Left ventricle myocardium superior (tissue), 1 donor: ENCODE measurements around the gene CGB2. TPM values are rescaled to one million over a fixed set of nuclear protein-coding genes. Genes with fewer than 3 reads are reported as not detected.
"Not testable (repeated sequence)": the region's sequence is repeated elsewhere in the genome, so short reads cannot be mapped to it uniquely, and the experiment has no call there.

Experiments used
- ATAC-seq: fragments of 200-7000 bp; cut with Tn5 transposase; one replicate; pipeline ENCODE4 v1.9.1; 2020; ENCODE audit warnings: mild to moderate bottlenecking, moderate library complexity
- DNase-seq: peaks from one replicate; pipeline ENCODE4 v3.0.0-alpha.2; 2020
- intact Hi-C: fragments of 100-400 bp; cut with micrococcal nuclease; formaldehyde crosslinking; loops from one replicate; pipeline ENCODE4 v1.11.0; 2022
- total RNA-seq: library from RNA; stranded (reverse); fragmentation: NEBNext Ultra II Directional; extraction: Animal tissue kit (Norgen Biotek cat#: 25700); gene quantifications from one replicate; pipeline ENCODE4 v1.2.1, GENCODE V29; 2021
- donor health status: DM: no; HTN: yes; CAD: no; lungs with severe emphysema.

Gene CGB2
- total RNA-seq, 1 donor from 2014 or later: not detected

DNA sequence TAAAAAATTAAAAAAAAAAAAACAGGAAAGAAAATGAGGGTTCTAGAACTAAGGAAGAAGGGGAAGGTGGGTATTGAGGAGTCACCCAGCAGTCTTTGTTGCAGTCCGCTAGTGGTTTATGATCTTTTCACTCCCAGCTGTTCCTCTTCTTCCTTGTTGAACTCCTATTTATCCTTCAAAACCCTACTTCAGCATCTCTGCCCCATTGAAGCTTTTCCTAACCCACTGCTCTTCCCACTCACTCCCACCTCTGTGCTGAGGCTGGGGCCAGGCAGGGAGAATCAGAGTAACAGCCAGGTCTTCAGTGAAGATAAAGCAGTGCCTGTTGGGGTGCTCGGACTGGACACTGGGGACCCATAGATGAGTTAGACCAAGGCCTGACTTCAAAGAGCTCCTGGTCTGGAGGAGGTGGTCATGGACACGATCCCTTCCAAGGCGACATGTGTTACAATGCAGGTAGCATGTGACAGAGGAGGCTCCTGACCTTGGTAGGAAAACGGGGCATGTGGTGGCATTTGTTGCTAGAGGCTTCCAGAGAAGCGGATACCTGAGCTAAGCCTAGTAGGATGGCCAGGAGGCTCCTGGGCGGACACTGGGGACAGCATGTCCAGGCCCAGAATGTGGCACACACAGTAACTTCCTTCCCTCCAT, 26.6 kb upstream of the CGB2 start:
- DNase-seq: no peak
- intact Hi-C loops: no loop called here
- ATAC-seq: no peak

DNA sequence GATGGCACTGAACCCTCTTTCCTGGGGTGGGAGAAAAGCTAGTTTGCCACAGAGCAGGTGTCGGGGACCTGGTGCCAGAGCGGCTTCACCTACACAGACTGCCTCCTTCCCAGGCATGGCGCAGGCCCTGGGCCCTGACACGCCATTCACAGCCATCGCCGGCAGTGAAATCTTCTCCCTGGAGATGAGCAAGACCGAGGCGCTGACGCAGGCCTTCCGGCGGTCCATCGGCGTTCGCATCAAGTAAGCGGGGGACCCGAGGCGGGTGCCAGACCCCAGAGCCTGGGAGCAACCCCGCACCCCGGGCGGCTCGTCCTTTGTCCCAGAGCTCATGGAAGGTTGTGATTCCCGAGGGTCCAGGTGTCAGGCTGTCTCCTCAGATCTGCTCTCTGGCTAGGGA, 24.8 kb upstream of the CGB2 start:
- ATAC-seq (no peak), DNase-seq (no peak)
- intact Hi-C loops: no loop called here

- intact Hi-C loops: no loop called here
- ATAC-seq (no peak), DNase-seq (no peak)
Observed at GRCh38 chr19:49009828-49010227, 21.9 kb upstream of the CGB2 start.

DNA sequence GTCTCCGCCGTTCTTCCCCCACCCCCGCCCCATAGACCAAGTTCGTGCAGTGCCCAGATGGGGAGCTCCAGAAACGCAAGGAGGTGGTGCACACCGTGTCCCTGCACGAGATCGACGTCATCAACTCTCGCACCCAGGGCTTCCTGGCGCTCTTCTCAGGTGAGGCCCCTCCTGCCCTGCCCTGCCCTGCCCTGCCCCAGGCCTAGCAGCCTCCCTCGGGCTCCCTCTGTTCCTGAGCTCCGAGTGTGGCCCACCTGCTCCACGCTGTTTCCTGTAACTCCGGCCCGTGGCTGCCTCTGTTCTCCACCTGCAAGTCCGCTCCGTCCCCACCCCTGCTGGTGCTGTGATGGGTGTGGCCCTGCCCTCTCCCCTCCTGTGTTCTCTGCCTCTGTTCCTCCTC, 21.2 kb upstream of the CGB2 start:
- intact Hi-C loops: no loop called here
- DNase-seq: no peak
- ATAC-seq: no peak

- DNase-seq (no peak), ATAC-seq (no peak)
- intact Hi-C loops: no loop called here
Observed at GRCh38 chr19:49011194-49011593, 20.5 kb upstream of the CGB2 start.

DNA sequence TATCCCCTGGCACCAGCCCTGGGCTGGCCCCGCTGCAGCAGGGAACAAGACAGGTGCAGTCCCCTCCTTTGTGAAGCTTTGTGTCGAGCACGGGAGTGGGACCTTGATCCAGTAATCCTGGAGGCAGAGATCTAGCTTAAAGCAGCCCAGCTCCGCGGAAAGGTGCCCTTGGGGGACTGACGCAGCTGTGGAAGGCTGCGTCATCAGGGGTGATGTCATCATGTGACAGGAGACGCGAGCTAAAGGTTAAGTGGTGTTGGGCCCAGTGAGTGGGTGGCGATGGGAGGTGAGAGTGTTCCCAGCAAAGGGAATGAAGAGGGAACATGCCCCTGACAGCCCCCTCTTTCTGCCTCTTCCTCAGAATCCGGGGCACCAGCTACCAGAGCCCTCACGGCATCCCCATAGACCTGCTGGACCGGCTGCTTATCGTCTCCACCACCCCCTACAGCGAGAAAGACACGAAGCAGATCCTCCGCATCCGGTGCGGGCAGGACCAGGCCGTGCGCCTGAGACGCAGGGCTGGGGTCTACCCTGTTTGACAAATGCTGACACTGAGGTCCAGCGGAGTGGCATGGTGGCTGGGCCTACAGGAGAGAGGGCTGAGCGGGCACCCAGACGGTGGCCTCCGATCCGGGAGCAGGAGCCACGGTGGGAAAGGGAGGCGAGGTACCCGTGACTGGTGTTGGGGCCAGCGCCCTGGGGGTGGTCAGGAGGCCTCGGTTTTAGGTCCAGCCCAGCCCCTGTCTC, 17.4 kb upstream of the CGB2 start:
- DNase-seq (no peak), ATAC-seq (no peak)
- intact Hi-C loops: no loop called here

- intact Hi-C loops: no loop called here
- ATAC-seq (no peak), DNase-seq (no peak)
Observed at GRCh38 chr19:49014870-49015255, 16.8 kb upstream of the CGB2 start.

- intact Hi-C loops: no loop called here
- ATAC-seq (no peak), DNase-seq (no peak)
Observed at GRCh38 chr19:49016067-49016839, 15.4 kb upstream of the CGB2 start.

DNA sequence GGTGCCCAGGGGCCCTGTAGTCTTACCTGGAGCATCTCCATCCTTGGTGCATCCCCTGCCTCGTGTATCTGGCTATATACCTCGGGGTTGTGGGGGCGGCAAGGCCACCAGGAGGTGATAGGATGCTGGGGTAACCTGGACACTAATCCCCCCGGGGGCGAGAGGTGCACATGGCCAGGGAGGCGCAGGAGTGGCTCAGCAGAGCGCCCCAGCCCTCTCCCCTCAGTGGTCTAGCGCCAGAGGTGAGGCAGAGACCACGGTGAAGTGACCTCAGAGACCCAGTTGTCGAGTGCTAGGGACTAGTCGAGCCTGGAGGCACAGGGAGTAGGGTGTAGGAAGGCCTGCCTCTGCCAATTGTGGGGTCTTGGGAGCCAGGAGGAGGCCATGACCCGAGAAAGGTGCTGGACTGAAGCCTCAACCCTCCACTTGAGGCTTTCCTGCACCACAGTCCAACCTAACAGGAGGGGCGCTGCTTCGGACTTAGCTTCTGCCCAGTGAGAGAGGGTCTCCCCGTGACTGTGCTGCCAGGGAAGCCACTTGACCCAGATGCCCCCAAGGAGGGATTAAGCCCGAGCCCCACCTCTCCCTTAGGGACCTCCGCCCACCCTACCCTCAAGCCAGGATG, 14.5 kb upstream of the CGB2 start, which contains the start of gene LHB:
Gene LHB (minus strand): TSS at position 51 of the 625 bp plus-strand sequence. CDS start 10 bp downstream, at position 41.
- ATAC-seq (no peak), DNase-seq (no peak)
- intact Hi-C loops: no loop called here

GRCh38 chr19:49017666-49018351, 13.9 kb upstream of the CGB2 start:
- peak; percentile 79 for ATAC-seq
- DNase-seq: peak; percentile 67
- intact Hi-C loops: no loop called here

DNA sequence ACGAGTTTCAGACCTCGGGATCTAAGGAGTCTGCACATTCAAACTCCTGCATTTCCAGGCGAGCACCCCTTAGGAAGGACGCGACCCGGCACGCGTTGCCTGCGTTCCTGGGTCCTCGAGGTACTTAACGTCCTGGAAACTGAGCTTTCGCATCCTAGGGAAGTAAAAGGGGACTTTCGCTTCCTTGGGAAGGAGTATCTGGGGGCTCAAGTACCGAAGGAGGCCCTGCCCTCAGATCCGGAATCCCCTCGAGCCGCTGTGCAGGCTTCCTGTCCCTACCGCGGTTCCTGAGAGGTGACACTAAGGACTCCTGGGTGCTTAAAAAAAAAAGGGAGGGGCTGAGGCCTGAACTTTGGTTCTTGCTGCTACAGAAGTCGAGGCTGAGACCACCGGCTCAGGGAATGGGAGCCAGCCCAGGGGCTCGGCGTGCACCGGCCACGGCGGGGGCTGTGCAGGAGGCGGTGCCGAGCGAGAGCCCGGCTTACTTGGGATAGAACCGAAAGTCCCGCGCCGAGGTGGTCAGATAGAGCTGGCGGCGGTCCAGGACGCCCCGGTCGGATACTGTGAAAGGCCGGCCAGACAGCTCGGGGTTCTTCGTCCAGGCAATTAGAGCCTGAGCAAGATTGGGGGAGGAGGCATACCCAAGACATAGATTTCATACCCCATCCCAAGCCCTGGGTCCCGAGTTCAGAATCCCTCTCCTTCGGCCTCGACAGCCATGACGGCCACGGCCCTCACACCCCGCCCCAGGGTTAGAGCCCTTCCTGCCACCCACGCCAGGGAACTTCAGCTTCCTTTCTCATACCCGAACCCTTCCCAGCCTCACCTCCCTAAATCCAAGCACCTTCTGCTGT, 13.1 kb upstream of the CGB2 start:
- intact Hi-C loops: not testable (repeated sequence)
- peak; percentile 57 for DNase-seq
- ATAC-seq: peak; percentile 17

DNA sequence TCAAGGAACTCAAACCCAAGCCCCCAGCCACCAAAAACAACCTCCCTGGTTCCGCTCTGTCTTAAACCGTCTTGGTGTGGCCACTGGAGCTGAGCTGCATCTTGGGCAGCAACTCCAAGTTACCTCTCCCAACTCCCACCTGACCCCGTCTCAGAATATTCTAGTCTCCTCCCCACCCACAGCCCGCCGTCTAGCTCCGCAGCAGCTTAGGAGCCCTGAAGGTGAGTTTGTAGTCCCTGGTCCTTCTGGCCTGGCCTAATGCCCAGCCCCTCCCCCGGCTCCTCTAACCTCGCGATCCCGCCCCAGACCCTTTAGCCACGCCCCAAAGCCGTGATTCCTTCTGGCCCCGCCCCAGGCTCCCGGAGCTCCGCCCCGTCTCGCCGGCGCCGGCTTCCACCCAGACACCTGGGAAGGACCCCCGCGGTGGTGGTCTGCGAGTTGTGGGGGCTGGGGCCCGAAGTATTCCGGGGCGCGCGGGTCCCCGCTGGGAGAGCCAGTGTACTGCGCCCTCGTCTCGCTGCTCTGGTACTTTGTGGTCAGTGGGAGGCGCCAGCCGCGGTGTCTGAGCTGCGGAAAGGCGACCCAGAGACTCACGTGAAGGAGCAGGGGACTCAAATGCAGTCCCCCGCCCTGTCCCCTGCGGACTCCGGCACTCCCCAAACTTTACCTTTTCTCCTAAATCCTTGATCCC, 12.3 kb upstream of the CGB2 start:
- intact Hi-C loops: no loop called here
- DNase-seq (peak; percentile 83), ATAC-seq (peak; percentile 71)

GRCh38 chr19:49020342-49020741, 11.3 kb upstream of the CGB2 start:
- intact Hi-C loops: no loop called here
- DNase-seq: no peak
- ATAC-seq: no peak

DNA sequence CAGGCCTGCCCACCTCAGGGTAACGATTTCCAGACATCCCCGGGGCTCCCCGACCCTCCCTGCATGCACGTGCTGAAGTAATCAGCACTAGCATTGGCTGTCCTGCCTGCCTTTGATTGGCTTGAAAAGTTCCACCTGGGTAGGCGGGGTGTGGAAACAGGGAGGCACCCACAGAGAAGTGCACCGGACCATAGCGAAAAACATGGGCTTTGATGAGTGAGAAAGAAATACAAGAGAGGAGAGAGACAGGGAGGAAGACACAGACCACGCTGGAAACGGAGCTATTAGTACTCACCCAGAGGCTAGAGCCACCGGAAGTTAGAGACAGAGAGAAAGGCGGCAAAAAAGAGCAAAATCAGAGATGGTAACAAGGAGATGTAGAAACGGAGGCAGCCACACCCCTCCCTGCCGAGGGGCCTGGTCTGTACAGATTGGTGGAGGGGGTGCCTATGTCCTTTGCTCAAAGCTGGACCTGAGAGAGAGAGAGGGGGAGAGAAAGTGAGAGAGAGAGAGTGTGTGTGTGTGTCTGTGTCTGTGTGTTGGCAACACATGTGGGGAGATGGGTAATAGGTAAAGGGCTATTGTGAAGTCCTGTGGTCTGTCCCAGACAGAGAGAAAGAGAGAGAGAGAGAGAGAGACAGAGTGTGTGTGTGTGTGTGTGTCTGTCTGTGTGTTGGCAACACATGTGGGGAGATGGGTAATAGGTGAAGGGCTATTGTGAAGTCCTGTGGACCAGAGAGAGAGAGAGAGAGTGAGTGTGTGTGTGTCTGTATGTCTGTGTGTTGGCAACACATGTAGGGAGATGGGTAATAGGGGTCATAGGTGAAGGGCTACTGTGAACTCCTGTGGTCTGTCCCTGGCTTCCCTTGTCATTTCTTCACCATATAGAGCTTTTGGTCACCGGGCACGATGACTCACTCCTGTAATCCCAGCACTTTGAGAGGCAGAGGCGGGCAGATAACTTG, 10.5 kb upstream of the CGB2 start:
- DNase-seq (no peak), ATAC-seq (no peak)
- intact Hi-C loops: no loop called here

DNA sequence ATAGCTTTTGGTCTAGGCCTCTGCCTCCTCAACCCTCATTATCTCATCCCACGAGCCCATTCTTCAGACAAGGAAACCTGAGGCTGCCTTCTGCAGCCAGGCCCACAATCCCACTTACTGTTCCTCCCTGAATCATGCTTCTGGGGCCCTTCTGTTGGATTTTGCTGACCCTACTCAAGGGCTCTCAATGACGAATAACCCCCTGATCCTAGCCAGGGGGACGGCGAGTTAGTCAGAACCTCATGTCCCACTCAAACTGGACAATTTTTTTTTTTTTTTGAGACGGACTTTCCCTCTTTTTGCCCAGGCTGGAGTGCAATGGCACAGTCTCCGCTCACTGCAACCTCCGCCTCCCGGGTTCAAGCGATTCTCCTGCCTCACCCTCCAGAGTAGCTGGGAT, 9.6 kb upstream of the CGB2 start:
- intact Hi-C loops: no loop called here
- ATAC-seq (no peak), DNase-seq (no peak)

DNA sequence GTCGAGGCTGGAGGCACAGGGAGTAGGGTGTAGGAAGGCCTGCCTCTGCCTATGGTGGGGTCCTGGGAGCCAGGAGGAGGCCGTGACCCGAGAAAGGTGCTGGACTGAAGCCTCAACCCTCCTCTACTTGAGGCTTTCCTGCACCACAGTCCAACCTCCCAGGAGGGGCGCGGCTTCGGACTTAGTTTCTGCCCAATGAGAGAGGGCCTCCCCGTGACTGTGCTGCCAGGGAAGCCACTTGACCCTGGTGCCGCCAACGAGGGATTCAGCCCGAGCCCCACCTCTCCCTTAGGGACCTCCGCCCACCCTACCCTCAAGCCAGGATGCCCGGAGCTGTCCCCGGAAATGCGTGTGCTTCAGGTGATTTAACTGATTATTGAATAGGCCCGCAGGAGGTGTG, 7.5 kb upstream of the CGB2 start, which contains the start of gene CGB3:
Gene CGB3 (minus strand): TSS at position 101 of the 400 bp plus-strand sequence. CDS start 362 bp downstream, outside the sequence.
- ATAC-seq, intact Hi-C loops, DNase-seq: not testable (repeated sequence)
